H1 (cell line): ENCODE results near the gene GTF2F2. TPM values are rescaled to one million over a fixed set of nuclear protein-coding genes. Genes with fewer than 3 reads are reported as not detected.

Experiments
- CBX5 ChIP-seq: fragments of 300-800, 300-1000 bp; sonication (generic); IDR thresholded peaks from 2 replicates; pipeline ENCODE4 v1.7.1; 2016; ENCODE audit warnings: antibody characterized with exemption, low read length, low read depth
- CHD1 ChIP-seq: IDR thresholded peaks from 2 replicates; pipeline ENCODE4 v1.6.1; 2012; ENCODE audit warnings: low read depth, low read length, improper control_type of control experiment
- EP300 ChIP-seq, 2 experiments: IDR thresholded peaks; 1 replicate in 1 of 2; 2 replicates in 1 of 2; pipeline ENCODE4 v1.6.1; 2011 to 2012; ENCODE audit warnings: low read depth in 2 of 2, low read length in 2 of 2, mild to moderate bottlenecking in 2 of 2, borderline replicate concordance in 1 of 2, inconsistent platforms in 1 of 2, moderate library complexity in 1 of 2
- HDAC6 ChIP-seq: IDR thresholded peaks from one replicate; pipeline ENCODE4 v1.7.1; 2012; ENCODE audit warnings: low read depth, mild to moderate bottlenecking, inconsistent platforms, low read length, moderate library complexity
- SIX5 ChIP-seq: IDR thresholded peaks from 2 replicates; pipeline ENCODE4 v1.6.1; 2011; ENCODE audit warnings: mild to moderate bottlenecking, low read depth, low read length
- SP4 ChIP-seq: IDR thresholded peaks from 2 replicates; pipeline ENCODE4 v1.6.1; 2012; ENCODE audit warnings: low read length, inconsistent platforms
- TEAD4 ChIP-seq: IDR thresholded peaks from 2 replicates; pipeline ENCODE4 v1.6.1; 2012; ENCODE audit warnings: low read depth, low read length, inconsistent platforms, mixed read lengths
- ZNF274 ChIP-seq: IDR thresholded peaks from 2 replicates; pipeline ENCODE4 v1.7.0; 2012; ENCODE audit warnings: low read length, borderline replicate concordance; ENCODE audit errors: extremely low read depth
- polyA plus RNA-seq, 7 experiments: library from polyadenylated mRNA; depleted of rRNA in 3 of 7; stranded (reverse) in 5 of 7; unstranded in 2 of 7; fragments of >200 nt in 5 of 7; fragments of 200-250 nt in 2 of 7; gene quantifications; 1 replicate in 5 of 7; 2 replicates in 1 of 7; 4 replicates in 1 of 7; pipeline versions ENCODE4 v1.2.1 to v1.2.3, GENCODE V29; 2011 to 2013; ENCODE audit warnings: missing spikeins in 2 of 7, mixed read lengths in 2 of 7
- total RNA-seq: library from RNA; stranded (reverse); fragmentation: NEBNext Ultra II Directional; extraction: Animal tissue kit (Norgen Biotek cat#: 25700); gene quantifications from 2 replicates; pipeline ENCODE4 v1.2.1, GENCODE V29; 2021
- TF ChIP-seq, protein P1 (sequence below): fragments of 300-600 bp; sonication (generic); IDR thresholded peaks from 2 replicates; pipeline ENCODE4 v1.7.1; 2012; ENCODE audit warnings: low read length, moderate library complexity, mild to moderate bottlenecking, inconsistent platforms; ENCODE audit not compliant: insufficient replicate concordance
- TF ChIP-seq, protein P2 (sequence below): IDR thresholded peaks from 2 replicates; pipeline ENCODE4 v1.6.1; 2011; ENCODE audit warnings: low read length, improper control_type of control experiment
- TF ChIP-seq, protein P3 (sequence below): IDR thresholded peaks from 2 replicates; pipeline ENCODE4 v1.6.1; 2012; ENCODE audit warnings: inconsistent platforms

The GTF2F2 gene
- total and polyA plus RNA-seq, 2 of the 8 experiments (the other 6 are each of a cell fraction or from before 2014, with no cell fraction given) = 10.8 to 31.1 TPM

DNA sequence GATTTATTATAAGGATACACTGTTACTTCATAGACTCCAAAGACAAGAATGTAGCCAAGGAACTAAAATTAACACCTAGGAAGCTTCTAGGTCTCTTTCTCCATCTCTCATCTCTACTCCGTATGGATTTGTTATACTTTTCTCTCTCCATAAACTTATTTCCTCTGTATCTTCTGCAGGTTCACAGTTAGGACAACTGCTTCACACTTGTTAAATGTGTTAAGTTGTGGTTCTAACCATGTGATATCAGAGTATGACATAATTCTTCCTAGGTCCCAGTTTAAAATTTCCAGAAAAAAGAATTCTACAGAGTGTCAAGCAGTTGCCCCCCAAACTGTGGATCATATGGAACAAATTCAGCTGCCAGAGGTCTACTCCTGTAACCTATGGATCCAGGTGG, 42.3 kb upstream of the GTF2F2 start (continued):
- TF ChIP-seq, protein P1, sequence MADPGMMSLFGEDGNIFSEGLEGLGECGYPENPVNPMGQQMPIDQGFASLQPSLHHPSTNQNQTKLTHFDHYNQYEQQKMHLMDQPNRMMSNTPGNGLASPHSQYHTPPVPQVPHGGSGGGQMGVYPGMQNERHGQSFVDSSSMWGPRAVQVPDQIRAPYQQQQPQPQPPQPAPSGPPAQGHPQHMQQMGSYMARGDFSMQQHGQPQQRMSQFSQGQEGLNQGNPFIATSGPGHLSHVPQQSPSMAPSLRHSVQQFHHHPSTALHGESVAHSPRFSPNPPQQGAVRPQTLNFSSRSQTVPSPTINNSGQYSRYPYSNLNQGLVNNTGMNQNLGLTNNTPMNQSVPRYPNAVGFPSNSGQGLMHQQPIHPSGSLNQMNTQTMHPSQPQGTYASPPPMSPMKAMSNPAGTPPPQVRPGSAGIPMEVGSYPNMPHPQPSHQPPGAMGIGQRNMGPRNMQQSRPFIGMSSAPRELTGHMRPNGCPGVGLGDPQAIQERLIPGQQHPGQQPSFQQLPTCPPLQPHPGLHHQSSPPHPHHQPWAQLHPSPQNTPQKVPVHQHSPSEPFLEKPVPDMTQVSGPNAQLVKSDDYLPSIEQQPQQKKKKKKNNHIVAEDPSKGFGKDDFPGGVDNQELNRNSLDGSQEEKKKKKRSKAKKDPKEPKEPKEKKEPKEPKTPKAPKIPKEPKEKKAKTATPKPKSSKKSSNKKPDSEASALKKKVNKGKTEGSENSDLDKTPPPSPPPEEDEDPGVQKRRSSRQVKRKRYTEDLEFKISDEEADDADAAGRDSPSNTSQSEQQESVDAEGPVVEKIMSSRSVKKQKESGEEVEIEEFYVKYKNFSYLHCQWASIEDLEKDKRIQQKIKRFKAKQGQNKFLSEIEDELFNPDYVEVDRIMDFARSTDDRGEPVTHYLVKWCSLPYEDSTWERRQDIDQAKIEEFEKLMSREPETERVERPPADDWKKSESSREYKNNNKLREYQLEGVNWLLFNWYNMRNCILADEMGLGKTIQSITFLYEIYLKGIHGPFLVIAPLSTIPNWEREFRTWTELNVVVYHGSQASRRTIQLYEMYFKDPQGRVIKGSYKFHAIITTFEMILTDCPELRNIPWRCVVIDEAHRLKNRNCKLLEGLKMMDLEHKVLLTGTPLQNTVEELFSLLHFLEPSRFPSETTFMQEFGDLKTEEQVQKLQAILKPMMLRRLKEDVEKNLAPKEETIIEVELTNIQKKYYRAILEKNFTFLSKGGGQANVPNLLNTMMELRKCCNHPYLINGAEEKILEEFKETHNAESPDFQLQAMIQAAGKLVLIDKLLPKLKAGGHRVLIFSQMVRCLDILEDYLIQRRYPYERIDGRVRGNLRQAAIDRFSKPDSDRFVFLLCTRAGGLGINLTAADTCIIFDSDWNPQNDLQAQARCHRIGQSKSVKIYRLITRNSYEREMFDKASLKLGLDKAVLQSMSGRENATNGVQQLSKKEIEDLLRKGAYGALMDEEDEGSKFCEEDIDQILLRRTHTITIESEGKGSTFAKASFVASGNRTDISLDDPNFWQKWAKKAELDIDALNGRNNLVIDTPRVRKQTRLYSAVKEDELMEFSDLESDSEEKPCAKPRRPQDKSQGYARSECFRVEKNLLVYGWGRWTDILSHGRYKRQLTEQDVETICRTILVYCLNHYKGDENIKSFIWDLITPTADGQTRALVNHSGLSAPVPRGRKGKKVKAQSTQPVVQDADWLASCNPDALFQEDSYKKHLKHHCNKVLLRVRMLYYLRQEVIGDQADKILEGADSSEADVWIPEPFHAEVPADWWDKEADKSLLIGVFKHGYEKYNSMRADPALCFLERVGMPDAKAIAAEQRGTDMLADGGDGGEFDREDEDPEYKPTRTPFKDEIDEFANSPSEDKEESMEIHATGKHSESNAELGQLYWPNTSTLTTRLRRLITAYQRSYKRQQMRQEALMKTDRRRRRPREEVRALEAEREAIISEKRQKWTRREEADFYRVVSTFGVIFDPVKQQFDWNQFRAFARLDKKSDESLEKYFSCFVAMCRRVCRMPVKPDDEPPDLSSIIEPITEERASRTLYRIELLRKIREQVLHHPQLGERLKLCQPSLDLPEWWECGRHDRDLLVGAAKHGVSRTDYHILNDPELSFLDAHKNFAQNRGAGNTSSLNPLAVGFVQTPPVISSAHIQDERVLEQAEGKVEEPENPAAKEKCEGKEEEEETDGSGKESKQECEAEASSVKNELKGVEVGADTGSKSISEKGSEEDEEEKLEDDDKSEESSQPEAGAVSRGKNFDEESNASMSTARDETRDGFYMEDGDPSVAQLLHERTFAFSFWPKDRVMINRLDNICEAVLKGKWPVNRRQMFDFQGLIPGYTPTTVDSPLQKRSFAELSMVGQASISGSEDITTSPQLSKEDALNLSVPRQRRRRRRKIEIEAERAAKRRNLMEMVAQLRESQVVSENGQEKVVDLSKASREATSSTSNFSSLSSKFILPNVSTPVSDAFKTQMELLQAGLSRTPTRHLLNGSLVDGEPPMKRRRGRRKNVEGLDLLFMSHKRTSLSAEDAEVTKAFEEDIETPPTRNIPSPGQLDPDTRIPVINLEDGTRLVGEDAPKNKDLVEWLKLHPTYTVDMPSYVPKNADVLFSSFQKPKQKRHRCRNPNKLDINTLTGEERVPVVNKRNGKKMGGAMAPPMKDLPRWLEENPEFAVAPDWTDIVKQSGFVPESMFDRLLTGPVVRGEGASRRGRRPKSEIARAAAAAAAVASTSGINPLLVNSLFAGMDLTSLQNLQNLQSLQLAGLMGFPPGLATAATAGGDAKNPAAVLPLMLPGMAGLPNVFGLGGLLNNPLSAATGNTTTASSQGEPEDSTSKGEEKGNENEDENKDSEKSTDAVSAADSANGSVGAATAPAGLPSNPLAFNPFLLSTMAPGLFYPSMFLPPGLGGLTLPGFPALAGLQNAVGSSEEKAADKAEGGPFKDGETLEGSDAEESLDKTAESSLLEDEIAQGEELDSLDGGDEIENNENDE = no peak
- TF ChIP-seq, protein P2, sequence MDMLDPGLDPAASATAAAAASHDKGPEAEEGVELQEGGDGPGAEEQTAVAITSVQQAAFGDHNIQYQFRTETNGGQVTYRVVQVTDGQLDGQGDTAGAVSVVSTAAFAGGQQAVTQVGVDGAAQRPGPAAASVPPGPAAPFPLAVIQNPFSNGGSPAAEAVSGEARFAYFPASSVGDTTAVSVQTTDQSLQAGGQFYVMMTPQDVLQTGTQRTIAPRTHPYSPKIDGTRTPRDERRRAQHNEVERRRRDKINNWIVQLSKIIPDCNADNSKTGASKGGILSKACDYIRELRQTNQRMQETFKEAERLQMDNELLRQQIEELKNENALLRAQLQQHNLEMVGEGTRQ = no peak
- TF ChIP-seq SIX5 = no peak
- no peak for TF ChIP-seq EP300 (IDR thresholded peaks at IDR 0.05; ENCODE audit: borderline replicate concordance in 1 of 2, low read depth in 2 of 2, low read length in 2 of 2)
- no peak for TF ChIP-seq TEAD4
- TF ChIP-seq CBX5 = no peak
- no peak for TF ChIP-seq ZNF274
- TF ChIP-seq HDAC6 = no peak
- TF ChIP-seq, protein P3, sequence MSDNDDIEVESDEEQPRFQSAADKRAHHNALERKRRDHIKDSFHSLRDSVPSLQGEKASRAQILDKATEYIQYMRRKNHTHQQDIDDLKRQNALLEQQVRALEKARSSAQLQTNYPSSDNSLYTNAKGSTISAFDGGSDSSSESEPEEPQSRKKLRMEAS = no peak
- TF ChIP-seq SP4 = no peak
- TF ChIP-seq CHD1 = no peak
